ENCODE measurements around the gene TSC22D3.

TSC22D3 gene

GRCh38 chrX:107699616-107700015, 76.0 kb downstream of the TSC22D3 start:
- Histone ChIP-seq H2AFZ (ENCODE audit: low read depth, low read length, severe bottlenecking) (no peak overlapping the region), H3K9me3 (ENCODE audit: insufficient read depth, low read length) (no peaks in the 10 kb centered on the region), H3K27me3 (ENCODE audit: low read length) (no peaks in the 10 kb centered on the region), H3K4me2 (ENCODE audit: low read depth, low read length, poor library complexity, severe bottlenecking) (no peak overlapping the region), H3K27ac (ENCODE audit: low read depth, low read length) (no peak overlapping the region), H3K79me2 (ENCODE audit: insufficient read depth, low read length) (no peaks in the 10 kb centered on the region), H3K36me3 (ENCODE audit: low read length) (no peaks in the 10 kb centered on the region), H3F3A (ENCODE audit: insufficient read depth) (no peaks in the 10 kb centered on the region), H3K4me3 (ENCODE audit: insufficient read depth, low read length, poor library complexity, severe bottlenecking) (no peak overlapping the region), H4K20me1 (ENCODE audit: low read depth, low read length) (no peaks in the 10 kb centered on the region), H3K9me2 (replicated peaks; ENCODE audit: insufficient read depth, low read length) (no peaks in the 10 kb centered on the region), H3K9ac (ENCODE audit: low read length) (no peak overlapping the region)
- TF ChIP-seq, protein P1, sequence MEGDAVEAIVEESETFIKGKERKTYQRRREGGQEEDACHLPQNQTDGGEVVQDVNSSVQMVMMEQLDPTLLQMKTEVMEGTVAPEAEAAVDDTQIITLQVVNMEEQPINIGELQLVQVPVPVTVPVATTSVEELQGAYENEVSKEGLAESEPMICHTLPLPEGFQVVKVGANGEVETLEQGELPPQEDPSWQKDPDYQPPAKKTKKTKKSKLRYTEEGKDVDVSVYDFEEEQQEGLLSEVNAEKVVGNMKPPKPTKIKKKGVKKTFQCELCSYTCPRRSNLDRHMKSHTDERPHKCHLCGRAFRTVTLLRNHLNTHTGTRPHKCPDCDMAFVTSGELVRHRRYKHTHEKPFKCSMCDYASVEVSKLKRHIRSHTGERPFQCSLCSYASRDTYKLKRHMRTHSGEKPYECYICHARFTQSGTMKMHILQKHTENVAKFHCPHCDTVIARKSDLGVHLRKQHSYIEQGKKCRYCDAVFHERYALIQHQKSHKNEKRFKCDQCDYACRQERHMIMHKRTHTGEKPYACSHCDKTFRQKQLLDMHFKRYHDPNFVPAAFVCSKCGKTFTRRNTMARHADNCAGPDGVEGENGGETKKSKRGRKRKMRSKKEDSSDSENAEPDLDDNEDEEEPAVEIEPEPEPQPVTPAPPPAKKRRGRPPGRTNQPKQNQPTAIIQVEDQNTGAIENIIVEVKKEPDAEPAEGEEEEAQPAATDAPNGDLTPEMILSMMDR (IDR thresholded peaks at IDR 0.05; ENCODE audit: insufficient read depth, low read length, poor library complexity, severe bottlenecking) = no peak
- TF ChIP-seq EZH2phosphoT487 (conservative IDR thresholded peaks at IDR 0.05; ENCODE audit: low read length) = no peak

- H3K9me2 ChIP-seq (replicated peaks; ENCODE audit: insufficient read depth, low read length) = no peaks in the 10 kb centered on the region
- TF ChIP-seq, protein P1 (IDR thresholded peaks at IDR 0.05; ENCODE audit: insufficient read depth, low read length, poor library complexity, severe bottlenecking) = no peak
- no peak for TF ChIP-seq EZH2phosphoT487 (conservative IDR thresholded peaks at IDR 0.05; ENCODE audit: low read length)
- no peaks in the 10 kb centered on the region for H3K79me2 ChIP-seq (ENCODE audit: insufficient read depth, low read length)
- no peak overlapping the region for H3K4me2 ChIP-seq (ENCODE audit: low read depth, low read length, poor library complexity, severe bottlenecking)
- H3K27ac ChIP-seq (ENCODE audit: low read depth, low read length) = no peak overlapping the region
- H2AFZ ChIP-seq (ENCODE audit: low read depth, low read length, severe bottlenecking) = no peak overlapping the region
- H3K4me3 ChIP-seq (ENCODE audit: insufficient read depth, low read length, poor library complexity, severe bottlenecking) = no peak overlapping the region
- no peak overlapping the region for H3K9ac ChIP-seq (ENCODE audit: low read length)
- no peaks in the 10 kb centered on the region for H3F3A ChIP-seq (ENCODE audit: insufficient read depth)
- H3K36me3 ChIP-seq (ENCODE audit: low read length) = no peaks in the 10 kb centered on the region
- H3K27me3 ChIP-seq (ENCODE audit: low read length) = no peaks in the 10 kb centered on the region
- H3K9me3 ChIP-seq (ENCODE audit: insufficient read depth, low read length) = no peaks in the 10 kb centered on the region
- no peaks in the 10 kb centered on the region for H4K20me1 ChIP-seq (ENCODE audit: low read depth, low read length)
Observed at GRCh38 chrX:107691024-107691448, 84.6 kb downstream of the TSC22D3 start.

GRCh38 chrX:107687445-107687844, 88.1 kb downstream of the TSC22D3 start:
- Histone ChIP-seq H3K9ac (ENCODE audit: low read length) (no peak overlapping the region), H3K27me3 (ENCODE audit: low read length) (no peaks in the 10 kb centered on the region), H3K27ac (ENCODE audit: low read depth, low read length) (no peak overlapping the region), H3F3A (ENCODE audit: insufficient read depth) (no peaks in the 10 kb centered on the region), H3K4me3 (ENCODE audit: insufficient read depth, low read length, poor library complexity, severe bottlenecking) (no peak overlapping the region), H3K36me3 (ENCODE audit: low read length) (no peaks in the 10 kb centered on the region), H3K9me3 (ENCODE audit: insufficient read depth, low read length) (no peaks in the 10 kb centered on the region), H4K20me1 (ENCODE audit: low read depth, low read length) (no peaks in the 10 kb centered on the region), H3K4me2 (ENCODE audit: low read depth, low read length, poor library complexity, severe bottlenecking) (no peak overlapping the region), H2AFZ (ENCODE audit: low read depth, low read length, severe bottlenecking) (no peak overlapping the region), H3K9me2 (replicated peaks; ENCODE audit: insufficient read depth, low read length) (no peaks in the 10 kb centered on the region), H3K79me2 (ENCODE audit: insufficient read depth, low read length) (no peaks in the 10 kb centered on the region)
- no peak for TF ChIP-seq EZH2phosphoT487 (conservative IDR thresholded peaks at IDR 0.05; ENCODE audit: low read length)
- TF ChIP-seq, protein P1 (IDR thresholded peaks at IDR 0.05; ENCODE audit: insufficient read depth, low read length, poor library complexity, severe bottlenecking) = no peak

Measured in SU-DHL-6 (cell line).